Measurements from ENCODE around the gene ACTA2.
A peak's percentile ranks its signal among the peaks of the same experiment; 100 is the strongest.

Gene ACTA2

DNA sequence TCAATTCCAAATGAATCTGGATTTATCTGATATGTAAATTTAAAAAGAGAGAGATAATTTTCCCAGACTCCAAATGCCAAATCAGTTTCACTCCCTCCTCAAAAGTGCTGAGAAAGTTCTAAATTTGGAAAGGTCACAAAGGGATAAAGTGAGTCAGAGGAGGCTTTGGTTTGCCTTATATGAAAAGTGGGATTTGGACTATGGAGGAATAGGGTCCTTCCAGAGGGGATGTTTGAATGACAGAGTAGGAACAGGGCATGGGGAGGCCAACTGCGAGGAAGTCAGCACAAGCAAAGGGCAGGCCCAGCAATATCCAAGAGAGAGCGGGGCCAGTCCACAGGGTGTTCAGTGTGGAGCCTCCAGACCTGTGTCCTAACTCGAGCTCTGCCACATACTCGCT lies 28.2 kb upstream of the ACTA2 start:
- no peak for DNase-seq

GRCh38 chr10:88980247-88980646 lies 27.7 kb upstream of the ACTA2 start:
- no peak for DNase-seq

- DNase-seq = no peak
Measured at GRCh38 chr10:88979603-88980002, 27.0 kb upstream of the ACTA2 start.

GRCh38 chr10:88979153-88979562 lies 26.6 kb upstream of the ACTA2 start:
- no peak for DNase-seq

DNA sequence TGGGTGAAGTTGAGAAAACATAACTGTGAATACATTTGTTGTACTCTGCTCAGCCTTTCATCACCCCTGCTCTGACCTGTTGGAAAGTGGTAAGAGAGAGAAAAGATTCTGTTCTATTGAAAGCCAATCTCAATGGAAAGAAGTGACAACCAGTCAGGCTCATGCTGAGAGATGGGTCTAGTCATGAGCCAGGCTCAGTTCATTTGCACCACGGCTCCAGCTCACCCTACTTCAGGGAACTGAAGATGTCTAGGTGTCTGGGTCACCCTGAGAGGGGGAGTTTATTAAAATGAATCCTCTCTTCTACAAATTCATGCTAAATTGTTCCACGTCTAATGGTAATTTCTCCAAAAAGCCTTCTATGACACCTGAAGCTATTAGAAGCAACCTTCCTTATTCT lies 25.9 kb upstream of the ACTA2 start:
- DNase-seq = no peak

- DNase-seq = no peak
Measured at GRCh38 chr10:88975377-88975720, 22.8 kb upstream of the ACTA2 start.

- no peak for DNase-seq
Measured at GRCh38 chr10:88974446-88975376, 22.1 kb upstream of the ACTA2 start.

GRCh38 chr10:88974012-88974411 lies 21.4 kb upstream of the ACTA2 start:
- DNase-seq = no peak

DNA sequence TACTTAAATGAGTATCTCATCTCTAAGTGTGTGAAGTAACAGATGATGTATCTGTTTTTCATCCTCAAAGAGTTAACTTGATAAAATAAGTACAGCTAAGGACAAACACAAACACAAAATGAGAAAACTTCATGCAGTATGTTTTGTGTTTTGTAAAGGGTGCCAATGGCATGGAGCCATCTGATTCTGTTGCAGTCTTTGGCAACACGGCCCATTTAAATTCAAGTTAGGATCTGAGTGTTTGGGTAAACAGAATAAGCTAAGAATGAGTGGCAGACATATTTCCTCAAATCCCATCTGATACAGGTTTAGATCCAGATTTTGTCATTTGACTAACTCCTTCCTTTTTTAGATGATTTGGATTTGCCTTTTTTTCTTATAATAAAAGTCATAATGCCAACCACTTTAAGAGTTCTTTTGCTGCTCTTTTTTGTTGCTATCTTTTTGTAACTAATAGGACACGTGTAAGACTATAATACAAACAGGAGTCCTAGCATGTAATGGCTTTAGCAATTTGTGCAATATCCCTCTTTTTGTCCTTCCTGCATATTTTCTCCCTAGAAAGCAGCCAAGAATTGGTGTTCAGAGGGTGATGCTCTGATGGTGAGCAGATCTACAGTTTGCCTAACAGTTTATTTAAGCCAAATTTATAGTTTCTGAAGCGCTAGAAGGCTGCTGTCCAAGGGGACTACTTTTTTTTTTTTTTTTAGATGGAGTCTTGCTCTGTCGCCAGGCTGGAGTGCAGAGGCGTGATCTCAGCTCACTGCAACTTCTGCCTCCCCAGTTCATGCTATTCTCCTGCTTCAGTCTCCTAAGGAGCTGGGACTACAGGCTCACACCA lies 18.9 kb upstream of the ACTA2 start:
- DNase-seq = peak; percentile 56

DNA sequence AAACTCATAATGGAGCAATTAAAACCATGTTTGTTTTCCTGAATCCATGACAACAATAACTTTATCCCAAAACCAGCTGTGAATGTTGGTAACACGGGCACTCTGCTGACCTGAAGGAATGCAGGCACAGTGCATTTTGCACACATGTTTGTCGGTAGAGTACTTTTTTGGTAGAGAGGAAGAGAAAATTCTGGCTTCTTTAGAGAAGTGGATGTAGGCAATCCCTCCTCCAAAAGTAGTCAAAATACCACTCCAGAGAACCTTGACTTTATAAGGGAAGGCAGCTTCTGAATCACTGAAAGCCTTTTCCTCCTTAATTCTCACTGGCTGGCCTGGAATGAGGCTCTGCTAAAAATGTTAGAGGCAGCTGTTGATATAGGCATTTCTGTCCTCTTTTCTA lies 15.8 kb upstream of the ACTA2 start:
- no peak for DNase-seq

GRCh38 chr10:88966797-88967196 lies 14.2 kb upstream of the ACTA2 start:
- DNase-seq = no peak

DNA sequence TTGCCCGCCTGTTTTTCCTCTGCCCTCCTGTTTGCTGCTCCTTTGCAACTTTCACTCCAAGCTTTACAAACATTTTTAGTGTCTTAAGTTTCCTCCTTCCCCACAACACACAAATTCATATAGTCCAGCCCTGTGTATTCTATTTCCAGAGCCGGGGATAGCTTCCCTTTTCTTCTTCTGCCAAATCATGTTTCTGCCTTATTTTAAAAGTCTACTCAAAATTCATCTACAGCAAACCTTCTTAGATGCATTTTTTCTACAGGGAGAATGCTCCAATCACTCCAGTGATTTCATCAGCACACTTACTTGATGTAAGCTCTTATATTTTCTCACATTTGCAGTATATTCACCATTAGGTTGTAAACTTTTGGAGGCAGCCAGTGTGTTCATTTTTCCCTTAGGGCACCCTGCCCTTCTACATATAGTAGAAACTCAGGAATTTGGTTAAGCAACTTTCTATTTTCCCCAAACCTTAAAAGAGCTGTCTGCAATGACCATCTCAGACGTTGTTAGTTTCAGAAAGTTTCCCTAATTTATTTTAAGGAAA lies 12.4 kb upstream of the ACTA2 start:
- DNase-seq = no peak

DNA sequence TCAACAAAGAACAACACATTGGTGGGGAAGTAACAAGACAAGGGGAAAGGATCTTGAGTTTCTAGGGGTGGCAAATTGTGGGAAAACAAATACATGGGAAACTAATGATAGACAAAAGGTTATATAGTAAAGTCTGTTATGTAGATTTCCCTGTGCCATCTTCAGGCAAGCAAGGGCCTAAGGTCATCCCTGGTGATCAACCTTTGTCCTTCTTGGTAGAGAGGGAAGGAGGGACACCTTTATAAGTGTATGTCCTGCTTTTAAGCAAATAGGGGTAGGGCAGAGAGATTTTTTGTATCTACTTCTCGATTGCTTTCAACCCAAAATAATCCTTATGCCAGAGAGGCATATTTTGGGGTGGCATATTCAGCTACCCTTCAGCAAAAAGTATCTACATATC lies 11.8 kb upstream of the ACTA2 start:
- DNase-seq = no peak

- DNase-seq = no peak
Measured at GRCh38 chr10:88963318-88963717, 10.7 kb upstream of the ACTA2 start.

DNA sequence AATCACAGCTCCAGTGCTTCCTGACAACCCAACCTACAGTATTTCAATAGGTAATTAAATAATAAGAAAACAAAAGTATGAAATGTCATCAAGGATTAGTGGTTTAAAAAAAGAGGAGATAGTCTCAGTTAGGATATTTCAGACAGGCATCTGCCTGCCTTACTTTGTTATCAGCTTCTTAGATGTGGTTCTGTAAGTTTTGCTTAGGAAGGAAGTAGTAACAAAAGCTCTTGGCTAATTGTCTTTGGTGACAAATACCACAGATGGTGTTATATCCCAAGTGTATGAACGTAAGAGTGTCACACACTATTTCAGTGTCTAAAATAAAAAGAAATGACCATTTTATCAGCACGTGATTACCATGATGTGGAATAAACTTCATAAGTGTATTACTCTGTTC lies 9.8 kb upstream of the ACTA2 start:
- DNase-seq = no peak

DNA sequence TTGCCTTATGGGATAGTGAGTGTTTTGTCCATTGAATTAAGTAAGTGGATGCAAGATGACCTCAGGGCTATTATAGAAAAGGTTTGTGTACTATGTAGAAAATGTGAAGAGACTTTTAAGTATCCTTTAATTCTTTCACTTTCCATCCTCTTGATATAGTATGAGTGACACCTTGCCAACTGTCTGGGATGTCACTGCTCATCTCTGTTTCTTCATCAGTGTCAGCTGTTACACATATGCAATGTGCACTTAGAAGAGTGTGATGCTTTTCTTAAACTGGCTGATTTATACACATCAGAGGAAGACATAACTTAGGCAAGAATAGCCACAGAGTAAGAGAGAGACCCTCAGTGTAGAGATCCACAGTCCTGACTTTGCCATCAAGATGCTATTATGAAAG lies 8.7 kb upstream of the ACTA2 start:
- DNase-seq = no peak

GRCh38 chr10:88960802-88961201 lies 8.2 kb upstream of the ACTA2 start:
- no peak for DNase-seq

DNA sequence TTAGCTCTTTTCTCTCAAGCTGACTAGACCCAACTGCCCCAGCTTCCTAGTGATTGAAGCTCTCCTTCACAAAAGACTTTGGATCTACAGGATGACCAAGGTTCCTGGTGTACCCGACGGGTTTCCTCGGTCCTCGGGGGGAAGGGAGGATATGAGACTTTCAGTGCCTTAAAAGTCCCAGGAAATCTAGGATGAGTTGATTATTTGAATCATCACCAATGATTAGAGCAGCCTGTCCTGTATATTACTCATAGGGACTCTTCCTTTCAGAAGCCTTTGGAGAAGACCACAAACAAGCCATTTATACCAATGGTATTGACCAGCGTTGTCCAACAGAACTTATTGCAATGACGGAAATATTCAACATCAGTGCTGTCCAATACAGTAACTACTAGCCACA lies 6.1 kb upstream of the ACTA2 start:
- no peak for DNase-seq

DNA sequence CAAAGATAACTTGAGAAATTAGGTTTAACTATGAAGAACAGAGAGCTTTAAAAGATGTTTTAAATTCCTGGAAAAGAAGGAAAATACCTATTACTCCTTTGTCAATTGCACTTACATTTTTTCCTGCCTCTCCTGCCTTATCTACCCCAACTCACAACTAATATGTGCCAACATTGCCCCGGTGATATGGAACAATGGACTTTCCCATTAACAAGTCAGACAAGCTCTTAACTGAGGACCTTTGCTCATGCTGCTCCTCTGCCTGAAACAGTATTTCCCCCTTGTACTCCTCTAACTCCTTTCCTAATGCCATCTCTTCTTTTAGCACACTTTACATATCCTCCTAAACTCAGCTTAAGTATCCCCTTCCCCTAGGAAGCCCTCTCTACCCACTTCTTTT lies 4.8 kb upstream of the ACTA2 start:
- no peak for DNase-seq

DNA sequence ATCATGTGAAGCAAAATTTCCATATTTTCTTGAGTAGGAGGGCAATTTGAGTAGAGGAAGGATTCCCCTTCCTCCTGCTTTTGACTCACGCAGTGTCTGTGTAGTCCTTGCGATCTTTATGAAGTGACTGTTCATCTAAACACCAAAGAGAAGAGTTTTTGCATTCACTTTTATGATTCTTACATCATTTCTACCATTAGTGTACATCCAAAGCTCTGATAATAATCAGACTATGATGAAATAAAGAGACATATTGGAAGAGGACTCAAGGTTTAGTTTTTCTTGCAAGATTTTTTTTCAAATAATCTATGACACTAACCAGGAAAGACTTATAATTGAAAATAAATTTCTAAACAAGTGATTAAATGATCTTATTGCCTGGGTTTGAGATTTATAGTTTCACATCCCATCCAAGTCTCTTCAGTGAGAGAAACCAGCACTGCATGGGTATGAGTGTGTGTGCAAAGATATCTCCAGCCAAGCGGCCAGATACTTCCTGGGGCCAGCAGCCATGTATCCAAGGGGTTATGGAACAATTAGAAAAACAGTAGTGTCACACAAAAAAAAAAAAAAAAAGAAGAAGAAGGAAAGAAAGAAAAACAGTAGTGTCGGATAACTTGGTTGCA lies 2.0 kb upstream of the ACTA2 start:
- no peak for DNase-seq

DNA sequence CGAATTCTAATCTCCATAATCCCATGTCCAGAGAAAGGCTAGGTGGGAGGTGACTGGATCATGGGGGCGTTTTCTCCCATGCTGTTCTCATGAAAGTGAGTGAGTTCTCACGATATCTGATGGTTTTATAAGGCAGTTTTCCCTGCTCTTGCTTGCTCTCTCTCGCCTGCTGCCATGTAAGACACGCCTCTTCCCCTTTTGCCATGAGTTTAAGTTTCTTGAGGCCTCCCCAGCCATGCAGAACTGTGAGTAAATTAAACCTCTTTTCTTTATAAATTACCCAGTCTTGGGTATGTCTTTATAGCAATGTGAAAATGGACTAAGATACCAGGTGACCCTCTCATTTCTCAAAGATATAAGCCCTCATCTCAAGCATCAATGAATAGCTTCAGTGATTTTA lies 1.1 kb upstream of the ACTA2 start:
- DNase-seq = no peak

DNA sequence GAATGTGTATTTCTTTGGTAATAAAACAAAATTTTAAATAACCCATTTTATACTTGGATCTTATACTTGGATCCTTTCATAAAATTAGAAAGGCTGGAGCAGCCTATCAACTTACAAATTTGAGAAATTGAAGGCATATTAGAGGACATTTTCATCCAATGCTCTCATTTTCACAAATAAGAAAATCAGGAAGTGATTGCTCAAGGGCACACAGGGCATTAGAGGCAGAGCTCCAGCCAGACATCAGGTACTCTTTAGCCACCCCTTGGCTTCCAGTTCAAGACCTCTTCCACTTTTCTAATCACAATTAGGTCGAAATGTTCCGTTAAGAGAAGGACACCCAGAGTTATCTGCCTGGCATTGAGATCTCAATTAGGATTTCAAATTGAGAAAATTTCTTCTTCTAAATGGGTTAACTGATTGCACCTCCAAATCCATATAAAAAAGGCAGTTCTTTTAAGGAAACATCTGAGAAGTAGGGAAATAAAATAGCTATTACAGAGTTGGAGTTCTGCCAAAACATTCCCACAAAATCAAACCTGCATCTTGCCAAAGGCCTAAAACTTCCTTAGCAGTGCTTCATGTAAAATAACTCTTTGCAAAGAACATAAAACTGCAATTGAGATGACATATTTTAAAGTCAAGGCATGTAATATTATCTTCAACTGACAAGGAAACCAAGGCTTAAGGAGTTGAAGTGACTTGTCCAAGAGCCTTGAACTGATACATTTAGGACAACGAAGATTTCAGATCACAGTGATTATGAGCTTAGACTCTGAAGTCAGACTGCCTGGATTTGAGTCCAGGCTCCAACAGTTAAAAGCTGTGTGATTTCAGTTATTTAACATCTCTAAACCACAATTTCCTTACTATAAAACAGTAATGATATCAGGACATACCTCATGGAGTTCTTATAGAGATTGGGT lies 2.4 kb downstream of the ACTA2 start:
- no peak for DNase-seq

Measured in NCI-H446 treated with DMSO at 0.1 percent for 48 hours (cell line).